Activated B cell treated with CpG ODN at 0.5 μM for 24 hours (primary cell): Measurements from ENCODE around the gene ELP5. TPM values are rescaled to one million over a fixed set of nuclear protein-coding genes. Genes with fewer than 3 reads are reported as not detected.

Experiments used
- ATAC-seq: fragments of 200-7000 bp; cut with Tn5 transposase; one replicate; pipeline ENCODE4 v1.10.0; 2021; ENCODE audit warnings: low read depth, mild to moderate bottlenecking, moderate library complexity
- CTCF ChIA-PET: fragments of 350-600 bp; sonication (Branson Sonifier 250); formaldehyde crosslinking; loops from one replicate; lab custom pipeline; 2021; ENCODE audit warnings: antibody characterized with exemption; lab: Charles Lee
- POLR2A ChIA-PET: fragments of 350-600 bp; sonication (Branson Sonifier 250); formaldehyde crosslinking; loops from one replicate; lab custom pipeline; 2021; ENCODE audit warnings: antibody characterized with exemption; lab: Charles Lee
- DNase-seq: peaks from one replicate; pipeline ENCODE4 v3.0.0; 2022
- H3K27ac Mint-ChIP-seq: one replicate; pipeline ENCODE4 v1.8.0; 2020; ENCODE audit warnings: mixed read lengths
- H3K27me3 Mint-ChIP-seq: one replicate; pipeline ENCODE4 v1.8.0; 2021; ENCODE audit warnings: mixed read lengths
- H3K36me3 Mint-ChIP-seq: one replicate; pipeline ENCODE4 v1.8.0; 2021; ENCODE audit warnings: low read depth, mixed read lengths
- H3K4me1 Mint-ChIP-seq: one replicate; pipeline ENCODE4 v1.8.0; 2021; ENCODE audit warnings: mixed read lengths
- H3K4me3 Mint-ChIP-seq: one replicate; pipeline ENCODE4 v1.8.0; 2020; ENCODE audit warnings: mild to moderate bottlenecking, mixed read lengths
- H3K9me3 Mint-ChIP-seq: one replicate; pipeline ENCODE4 v1.8.0; 2020; ENCODE audit warnings: mixed read lengths
- CTCF ChIP-seq: fragments of 200-600 bp; IDR thresholded peaks from one replicate; pipeline ENCODE4 v1.8.0; 2022; ENCODE audit warnings: antibody characterized with exemption, mild to moderate bottlenecking
- intact Hi-C: fragments of 100-400 bp; cut with micrococcal nuclease; formaldehyde crosslinking; loops from one replicate; pipeline ENCODE4 v1.15.1; 2024
- total RNA-seq: library from RNA; stranded (reverse); gene quantifications from 2 replicates; pipeline ENCODE4 v1.2.3, GENCODE V29; 2022

Gene ELP5
- total RNA-seq, 1 donor from 2014 or later, result 49.2 TPM

- Mint-ChIP-seq H3K27ac (no peak overlapping the region), H3K27me3 (peaks cover 39% of the 10 kb centered on the region), H3K36me3 (no peaks in the 10 kb centered on the region), H3K9me3 (no peaks in the 10 kb centered on the region), H3K4me1 (peaks cover 10% of the 10 kb centered on the region), H3K4me3 (no peak overlapping the region)
- ChIA-PET CTCF (interaction anchor here (1.6 kb wide), 1 partner anchor 11 kb away, joined by 5 read pairs; no protein-coding TSS in a partner anchor), POLR2A (interaction anchor here (0.5 to 1.0 kb wide), 2 partner anchors 20 to 22 kb away, joined by 3 to 12 read pairs; partner anchors contain the start of gene EIF5A)
- intact Hi-C loops, result no loop called here
- DNase-seq, result no peak
- TF ChIP-seq CTCF, result no peak
- ATAC-seq, result no peak
Observed at GRCh38 chr17:7285679-7286078, 33.7 kb downstream of the ELP5 start.

- DNase-seq (no peak), ATAC-seq (no peak)
- Mint-ChIP-seq H3K4me3 (no peak overlapping the region), H3K4me1 (peaks cover 8% of the 10 kb centered on the region), H3K27me3 (peaks cover 37% of the 10 kb centered on the region), H3K27ac (no peak overlapping the region), H3K9me3 (no peaks in the 10 kb centered on the region), H3K36me3 (no peaks in the 10 kb centered on the region)
- ChIA-PET CTCF (no interaction called here), POLR2A (no interaction called here)
- intact Hi-C loops, result no loop called here
- no peak for TF ChIP-seq CTCF
Observed at GRCh38 chr17:7289256-7290032, 37.4 kb downstream of the ELP5 start.

GRCh38 chr17:7290166-7290565, 38.2 kb downstream of the ELP5 start:
- peaks cover 12% of the 10 kb centered on the region for H3K4me1 Mint-ChIP-seq
- peaks cover 40% of the 10 kb centered on the region for H3K27me3 Mint-ChIP-seq
- H3K4me3 Mint-ChIP-seq, result no peak overlapping the region

GRCh38 chr17:7290685-7291084, 38.7 kb downstream of the ELP5 start:
- Mint-ChIP-seq H3K27ac (no peak overlapping the region), H3K4me3 (no peak overlapping the region), H3K27me3 (peaks cover 43% of the 10 kb centered on the region), H3K4me1 (peaks cover 15% of the 10 kb centered on the region), H3K9me3 (no peaks in the 10 kb centered on the region), H3K36me3 (no peaks in the 10 kb centered on the region)
- ATAC-seq (no peak), DNase-seq (no peak)
- ChIA-PET POLR2A (no interaction called here), CTCF (no interaction called here)
- no peak for TF ChIP-seq CTCF
- intact Hi-C loops, result no loop called here

More at GRCh38 chr17:7290166-7290565, 38.2 kb downstream of the ELP5 start:
- Mint-ChIP-seq H3K9me3 (no peaks in the 10 kb centered on the region), H3K27ac (no peak overlapping the region), H3K36me3 (no peaks in the 10 kb centered on the region)
- intact Hi-C loops, result no loop called here
- no peak for TF ChIP-seq CTCF
- CTCF ChIA-PET, result no interaction called here
- POLR2A ChIA-PET, result no interaction called here
- DNase-seq (no peak), ATAC-seq (no peak)

- Mint-ChIP-seq H3K9me3 (no peaks in the 10 kb centered on the region), H3K36me3 (no peaks in the 10 kb centered on the region), H3K4me1 (peaks cover 24% of the 10 kb centered on the region), H3K4me3 (no peak overlapping the region), H3K27ac (no peak overlapping the region), H3K27me3 (peaks cover 35% of the 10 kb centered on the region)
- CTCF ChIA-PET, result interaction anchor here (1.0 to 1.1 kb wide), 2 partner anchors 11 to 302 kb away, joined by 3 read pairs; partner anchors contain the start of gene SLC2A4
- intact Hi-C loops, result no loop called here
- no peak for DNase-seq
- no peak for ATAC-seq
- POLR2A ChIA-PET, result interaction anchor here (0.7 to 0.9 kb wide), 2 partner anchors 35 to 57 kb away, joined by 3 to 7 read pairs; no protein-coding TSS in a partner anchor
- no peak for TF ChIP-seq CTCF
Observed at GRCh38 chr17:7292194-7292593, 40.2 kb downstream of the ELP5 start.
